Measurements from ENCODE around the gene TAP2. TPM values are rescaled to one million over a fixed set of nuclear protein-coding genes. Genes with fewer than 3 reads are reported as not detected.

Gene TAP2
- polyA plus RNA-seq, 1 of the 3 experiments (the other 2 are of a cell fraction) = 19.9 TPM

GRCh38 chr6:32814145-32814544, 24.4 kb downstream of the TAP2 start:
- Histone ChIP-seq H3K79me2 (ENCODE audit: insufficient read depth) (no peaks in the 10 kb centered on the region), H3F3A (replicated peaks; ENCODE audit: insufficient read depth) (no peaks in the 10 kb centered on the region), H3K9me3 (no peaks in the 10 kb centered on the region), H3K9me2 (no peaks in the 10 kb centered on the region), H3K4me3 (ENCODE audit: low read depth in 2 of 2, low read length in 1 of 2) (no peak overlapping the region), H2AFZ (ENCODE audit: low read depth) (no peak overlapping the region), H3K27me3 (ENCODE audit: insufficient read depth) (peaks cover 40% of the 10 kb centered on the region), H3K36me3 (replicated peaks in 1 of 2; ENCODE audit: control insufficient read depth in 1 of 2, insufficient read depth in 2 of 2, low read length in 1 of 2) (no peaks in the 10 kb centered on the region), H3K27ac (ENCODE audit: low read depth in 2 of 2, low read length in 1 of 2) (no peak overlapping the region), H4K20me1 (ENCODE audit: insufficient read depth) (no peaks in the 10 kb centered on the region), H3K4me2 (no peak overlapping the region), H3K9ac (no peak overlapping the region), H3K4me1 (ENCODE audit: control insufficient read depth in 1 of 2, insufficient read depth in 2 of 2, low read depth in 1 of 2, low read length in 1 of 2) (no peaks in the 10 kb centered on the region)
- no peak for DNase-seq
- WGBS (ENCODE audit: low lambda C conversion rate) = 63% methylated on average over 1 of the region's 2 CpGs
- TF ChIP-seq RAD21 (IDR thresholded peaks at IDR 0.05; ENCODE audit: low read length) (no peak), CHD2 (IDR thresholded peaks at IDR 0.05; ENCODE audit: low read length, partially characterized antibody) (no peak), SMC3 (IDR thresholded peaks at IDR 0.05; ENCODE audit: low read depth, low read length) (no peak), MAX (IDR thresholded peaks at IDR 0.05; ENCODE audit: low read depth) (no peak), RCOR1 (IDR thresholded peaks at IDR 0.05; ENCODE audit: low read length) (no peak), RXRA (IDR thresholded peaks at IDR 0.05; ENCODE audit: borderline replicate concordance, low read depth) (no peak), EP300 (IDR thresholded peaks at IDR 0.05; ENCODE audit: borderline replicate concordance in 1 of 2, low read depth in 1 of 2, low read length in 1 of 2) (no peak), GATA2 (CRISPR knock-in tag; IDR thresholded peaks at IDR 0.05) (no peak), PBX3 (IDR thresholded peaks at IDR 0.05) (no peak), NRF1 (IDR thresholded peaks at IDR 0.05; ENCODE audit: low read depth, low read length) (no peak), JUND (IDR thresholded peaks at IDR 0.05) (no peak), MEF2A (IDR thresholded peaks at IDR 0.05; ENCODE audit: borderline replicate concordance, low read depth) (no peak), RFX5 (IDR thresholded peaks at IDR 0.05; ENCODE audit: low read length) (no peak), TEAD4 (IDR thresholded peaks at IDR 0.05; ENCODE audit: borderline replicate concordance, insufficient read depth) (no peak), FOSL2 (IDR thresholded peaks at IDR 0.05; ENCODE audit: borderline replicate concordance, low read depth) (no peak)
- TF ChIP-seq, protein P1, sequence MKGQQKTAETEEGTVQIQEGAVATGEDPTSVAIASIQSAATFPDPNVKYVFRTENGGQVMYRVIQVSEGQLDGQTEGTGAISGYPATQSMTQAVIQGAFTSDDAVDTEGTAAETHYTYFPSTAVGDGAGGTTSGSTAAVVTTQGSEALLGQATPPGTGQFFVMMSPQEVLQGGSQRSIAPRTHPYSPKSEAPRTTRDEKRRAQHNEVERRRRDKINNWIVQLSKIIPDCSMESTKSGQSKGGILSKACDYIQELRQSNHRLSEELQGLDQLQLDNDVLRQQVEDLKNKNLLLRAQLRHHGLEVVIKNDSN (IDR thresholded peaks at IDR 0.05; ENCODE audit: borderline replicate concordance, low read depth) = no peak
- ChIA-PET POLR2A (no interaction called here), CTCF (interaction anchor here (1.1 to 1.2 kb wide), 3 partner anchors 16 to 39 kb away, joined by 3 read pairs; partner anchors contain the start of genes PSMB9 and TAP1)

- Histone ChIP-seq H3K27me3 (ENCODE audit: insufficient read depth) (peaks cover 34% of the 10 kb centered on the region), H2AFZ (ENCODE audit: low read depth) (no peak overlapping the region), H3K36me3 (replicated peaks in 1 of 2; ENCODE audit: control insufficient read depth in 1 of 2, insufficient read depth in 2 of 2, low read length in 1 of 2) (no peaks in the 10 kb centered on the region), H3K4me2 (no peak overlapping the region), H3K4me1 (ENCODE audit: control insufficient read depth in 1 of 2, insufficient read depth in 2 of 2, low read depth in 1 of 2, low read length in 1 of 2) (no peaks in the 10 kb centered on the region), H3K9ac (no peak overlapping the region), H3K9me2 (no peaks in the 10 kb centered on the region), H3K9me3 (no peaks in the 10 kb centered on the region), H3K4me3 (ENCODE audit: low read depth in 2 of 2, low read length in 1 of 2) (no peak overlapping the region), H4K20me1 (ENCODE audit: insufficient read depth) (no peaks in the 10 kb centered on the region), H3F3A (replicated peaks; ENCODE audit: insufficient read depth) (no peaks in the 10 kb centered on the region), H3K27ac (ENCODE audit: low read depth in 2 of 2, low read length in 1 of 2) (no peak overlapping the region), H3K79me2 (ENCODE audit: insufficient read depth) (no peaks in the 10 kb centered on the region)
- DNase-seq = no peak
- TF ChIP-seq TCF12 (IDR thresholded peaks at IDR 0.05) (no peak), REST (IDR thresholded peaks at IDR 0.05; ENCODE audit: low read depth, low read length) (no peak), PBX3 (IDR thresholded peaks at IDR 0.05) (no peak), RFX5 (IDR thresholded peaks at IDR 0.05; ENCODE audit: low read length) (no peak), EZH2phosphoT487 (IDR thresholded peaks at IDR 0.05; ENCODE audit: borderline replicate concordance, low read depth) (no peak)
- ChIA-PET CTCF (interaction anchor here (0.7 to 1.7 kb wide), 2 partner anchors 59 to 459 kb away, joined by 3 to 5 read pairs; no protein-coding TSS in a partner anchor), POLR2A (no interaction called here)
- 11% methylated on average over 1 of the region's 1 CpG for WGBS (ENCODE audit: low lambda C conversion rate)
Observed at GRCh38 chr6:32809171-32809570, 29.4 kb downstream of the TAP2 start.
